ENCODE measurements around the gene OR4D1. TPM values are rescaled to one million over a fixed set of nuclear protein-coding genes. Genes with fewer than 3 reads are reported as not detected.

The OR4D1 gene
- total and polyA plus RNA-seq, 2 of the 13 experiments (the other 11 are each of a cell fraction or from before 2014, with no cell fraction given) = not detected

DNA sequence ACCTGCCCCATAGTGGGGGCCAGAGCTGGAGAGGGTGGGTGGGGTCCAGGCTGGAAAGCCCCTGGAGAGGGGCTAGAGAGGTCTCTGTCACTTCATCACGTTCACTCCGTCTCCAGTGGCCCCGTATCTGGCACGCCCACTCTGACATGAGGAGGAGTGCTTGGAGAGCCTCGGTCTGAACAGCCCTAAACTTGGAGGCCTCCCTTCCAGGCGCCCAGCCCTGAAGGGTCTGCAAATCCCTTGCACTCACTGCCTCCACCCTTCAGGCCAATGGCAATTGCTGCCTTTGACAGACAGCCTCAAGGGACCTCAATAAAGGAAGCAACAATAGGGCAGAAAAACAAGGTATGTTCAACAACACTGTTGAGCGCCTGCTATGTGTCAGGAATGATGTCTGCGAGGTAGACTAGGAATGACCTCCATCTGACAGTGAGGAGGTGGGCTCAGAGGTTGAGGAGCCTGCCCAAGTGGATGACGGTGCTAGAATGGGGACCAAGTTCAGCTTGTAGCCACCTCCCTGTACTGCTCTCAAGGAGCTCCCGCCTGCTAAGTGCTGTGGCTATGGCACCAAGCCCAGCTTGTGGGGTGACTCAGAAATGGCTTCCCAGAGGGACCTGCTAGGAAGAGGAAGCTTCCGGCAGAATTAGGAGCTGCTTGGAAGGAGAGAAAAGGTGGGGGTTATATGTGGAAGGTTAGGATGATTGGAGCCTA lies 41.4 kb downstream of the OR4D1 start:
- BruUV-seq (replicated peaks) = no TSS peak
- FAIRE-seq (no peak), ATAC-seq (no peak), DNase-seq (ENCODE audit: low spot score) (no peak)
- no peak for TF ChIP-seq ZNF83 (CRISPR knock-in tag; IDR thresholded peaks at IDR 0.05; ENCODE audit: borderline replicate concordance)
- TF ChIP-seq EEA1 (CRISPR knock-in tag; IDR thresholded peaks at IDR 0.05; ENCODE audit: borderline replicate concordance) = no peak
- TF ChIP-seq ZNF678 (CRISPR knock-in tag; IDR thresholded peaks at IDR 0.05) = no peak
- TF ChIP-seq ZNF562 (CRISPR knock-in tag; IDR thresholded peaks at IDR 0.05; ENCODE audit: borderline replicate concordance) = no peak
- TF ChIP-seq, protein P1, sequence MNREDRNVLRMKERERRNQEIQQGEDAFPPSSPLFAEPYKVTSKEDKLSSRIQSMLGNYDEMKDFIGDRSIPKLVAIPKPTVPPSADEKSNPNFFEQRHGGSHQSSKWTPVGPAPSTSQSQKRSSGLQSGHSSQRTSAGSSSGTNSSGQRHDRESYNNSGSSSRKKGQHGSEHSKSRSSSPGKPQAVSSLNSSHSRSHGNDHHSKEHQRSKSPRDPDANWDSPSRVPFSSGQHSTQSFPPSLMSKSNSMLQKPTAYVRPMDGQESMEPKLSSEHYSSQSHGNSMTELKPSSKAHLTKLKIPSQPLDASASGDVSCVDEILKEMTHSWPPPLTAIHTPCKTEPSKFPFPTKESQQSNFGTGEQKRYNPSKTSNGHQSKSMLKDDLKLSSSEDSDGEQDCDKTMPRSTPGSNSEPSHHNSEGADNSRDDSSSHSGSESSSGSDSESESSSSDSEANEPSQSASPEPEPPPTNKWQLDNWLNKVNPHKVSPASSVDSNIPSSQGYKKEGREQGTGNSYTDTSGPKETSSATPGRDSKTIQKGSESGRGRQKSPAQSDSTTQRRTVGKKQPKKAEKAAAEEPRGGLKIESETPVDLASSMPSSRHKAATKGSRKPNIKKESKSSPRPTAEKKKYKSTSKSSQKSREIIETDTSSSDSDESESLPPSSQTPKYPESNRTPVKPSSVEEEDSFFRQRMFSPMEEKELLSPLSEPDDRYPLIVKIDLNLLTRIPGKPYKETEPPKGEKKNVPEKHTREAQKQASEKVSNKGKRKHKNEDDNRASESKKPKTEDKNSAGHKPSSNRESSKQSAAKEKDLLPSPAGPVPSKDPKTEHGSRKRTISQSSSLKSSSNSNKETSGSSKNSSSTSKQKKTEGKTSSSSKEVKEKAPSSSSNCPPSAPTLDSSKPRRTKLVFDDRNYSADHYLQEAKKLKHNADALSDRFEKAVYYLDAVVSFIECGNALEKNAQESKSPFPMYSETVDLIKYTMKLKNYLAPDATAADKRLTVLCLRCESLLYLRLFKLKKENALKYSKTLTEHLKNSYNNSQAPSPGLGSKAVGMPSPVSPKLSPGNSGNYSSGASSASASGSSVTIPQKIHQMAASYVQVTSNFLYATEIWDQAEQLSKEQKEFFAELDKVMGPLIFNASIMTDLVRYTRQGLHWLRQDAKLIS (CRISPR knock-in tag; IDR thresholded peaks at IDR 0.05) = no peak
- no peak for TF ChIP-seq ZNF292 (CRISPR knock-in tag; IDR thresholded peaks at IDR 0.05; ENCODE audit: borderline replicate concordance, low read depth)
- TF ChIP-seq TFDP1 (CRISPR knock-in tag; IDR thresholded peaks at IDR 0.05; ENCODE audit: borderline replicate concordance) = no peak
- no peak for TF ChIP-seq MTA3 (CRISPR knock-in tag; IDR thresholded peaks at IDR 0.05)
- TF ChIP-seq FLYWCH1 (CRISPR knock-in tag; IDR thresholded peaks at IDR 0.05) = no peak
- TF ChIP-seq AGO2 (optimal IDR thresholded peaks at IDR 0.05; ENCODE audit: low read depth, low read length) = no peak
- no peak for TF ChIP-seq PITX1 (CRISPR knock-in tag; IDR thresholded peaks at IDR 0.05)
- TF ChIP-seq ZNF101 (CRISPR knock-in tag; IDR thresholded peaks at IDR 0.05; ENCODE audit: borderline replicate concordance, low read depth) = no peak
- TF ChIP-seq, protein P2, sequence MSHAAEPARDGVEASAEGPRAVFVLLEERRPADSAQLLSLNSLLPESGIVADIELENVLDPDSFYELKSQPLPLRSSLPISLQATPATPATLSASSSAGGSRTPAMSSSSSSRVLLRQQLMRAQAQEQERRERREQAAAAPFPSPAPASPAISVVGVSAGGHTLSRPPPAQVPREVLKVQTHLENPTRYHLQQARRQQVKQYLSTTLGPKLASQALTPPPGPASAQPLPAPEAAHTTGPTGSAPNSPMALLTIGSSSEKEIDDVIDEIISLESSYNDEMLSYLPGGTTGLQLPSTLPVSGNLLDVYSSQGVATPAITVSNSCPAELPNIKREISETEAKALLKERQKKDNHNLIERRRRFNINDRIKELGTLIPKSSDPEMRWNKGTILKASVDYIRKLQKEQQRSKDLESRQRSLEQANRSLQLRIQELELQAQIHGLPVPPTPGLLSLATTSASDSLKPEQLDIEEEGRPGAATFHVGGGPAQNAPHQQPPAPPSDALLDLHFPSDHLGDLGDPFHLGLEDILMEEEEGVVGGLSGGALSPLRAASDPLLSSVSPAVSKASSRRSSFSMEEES (CRISPR knock-in tag; IDR thresholded peaks at IDR 0.05) = no peak
- Histone ChIP-seq H4K20me1 (ENCODE audit: insufficient read depth, low read length) (no peaks in the 10 kb centered on the region), H2AFZ (ENCODE audit: low read length) (no peak overlapping the region), H3K27ac (ENCODE audit: extremely low read length, insufficient read depth, low read length) (no peak overlapping the region), H3K9me3 (ENCODE audit: low read length) (no peaks in the 10 kb centered on the region), H3K27me3 (ENCODE audit: control insufficient read depth in 1 of 2, insufficient read depth in 2 of 2, low read length in 2 of 2) (peaks cover 0 to 54% of the 10 kb centered on the region in 2 experiments; a peak in 4 of 5 replicates), H3K79me2 (ENCODE audit: insufficient read depth, low read length) (no peaks in the 10 kb centered on the region), H3K36me3 (replicated peaks in 1 of 2; ENCODE audit: control insufficient read depth in 1 of 2, insufficient read depth in 2 of 2, low read length in 2 of 2) (no peaks in the 10 kb centered on the region), H3K4me1 (ENCODE audit: insufficient read depth, low read length) (no peaks in the 10 kb centered on the region), H3K4me2 (ENCODE audit: low read depth, low read length) (no peak overlapping the region), H3K9ac (ENCODE audit: insufficient read depth, low read depth, low read length) (no peak overlapping the region), H3K4me3 (replicated peaks in 1 of 3; ENCODE audit: insufficient read depth in 1 of 3, low read depth in 2 of 3, low read length in 3 of 3) (no peak overlapping the region)
- POLR2A ChIA-PET = no interaction called here
- CTCF ChIA-PET (ENCODE audit: low intra/inter-chr PET ratio, low total read pairs) = no interaction called here
- intact Hi-C loops (cut with micrococcal nuclease; ENCODE audit: unreplicated experiment) (no loop called here), in situ Hi-C loops (cut with HindIII; ENCODE audit: extremely low pct_ligation_motif_present, low pct_unique_long_range_greater_than_20kb) (no loop called here)
- 26% methylated on average over 7 of the region's 11 CpGs for WGBS (ENCODE audit: low lambda C conversion rate)

Data from HepG2 (cell line).